Stimulated activated CD8-positive, alpha-beta memory T cell treated with anti-CD3 and anti-CD28 coated beads, Interleukin-15, amount 100 ng/mL, for 1 hour (primary cell): ENCODE results near the gene MAML3.

Experiments
- DNase-seq: peaks from one replicate; pipeline ENCODE4 v3.0.0-alpha.2; 2020; ENCODE audit warnings: low read depth

The MAML3 gene

GRCh38 chr4:140153718-140154571 lies at the start of gene MAML3:
Gene MAML3, minus strand, starts transcription at chr4:140154184. Its CDS starts 857 bp downstream, at chr4:140153327.
- DNase-seq = peak; percentile 58

- no peak for DNase-seq
Observed at GRCh38 chr4:140198942-140199341, 45.0 kb upstream of the MAML3 start.

GRCh38 chr4:140195806-140196205 lies 41.8 kb upstream of the MAML3 start:
- no peak for DNase-seq

GRCh38 chr4:140189805-140190204 lies 35.8 kb upstream of the MAML3 start:
- no peak for DNase-seq

- no peak for DNase-seq
Observed at GRCh38 chr4:140188975-140189374, 35.0 kb upstream of the MAML3 start.

- no peak for DNase-seq
Observed at GRCh38 chr4:140187316-140187695, 33.3 kb upstream of the MAML3 start.

GRCh38 chr4:140186651-140187315 lies 32.8 kb upstream of the MAML3 start:
- no peak for DNase-seq

GRCh38 chr4:140186082-140186438 lies 32.1 kb upstream of the MAML3 start:
- DNase-seq = no peak

- DNase-seq = no peak
Observed at GRCh38 chr4:140185412-140186081, 31.6 kb upstream of the MAML3 start.

- DNase-seq = no peak
Observed at GRCh38 chr4:140183270-140183669, 29.3 kb upstream of the MAML3 start.

- DNase-seq = no peak
Observed at GRCh38 chr4:140180577-140180976, 26.6 kb upstream of the MAML3 start.

GRCh38 chr4:140176735-140177134 lies 22.8 kb upstream of the MAML3 start:
- no peak for DNase-seq

GRCh38 chr4:140174543-140174942 lies 20.6 kb upstream of the MAML3 start:
- DNase-seq = no peak

- no peak for DNase-seq
Observed at GRCh38 chr4:140172960-140173359, 19.0 kb upstream of the MAML3 start.

GRCh38 chr4:140170299-140170698 lies 16.3 kb upstream of the MAML3 start:
- DNase-seq = no peak

GRCh38 chr4:140168936-140169335 lies 15.0 kb upstream of the MAML3 start:
- DNase-seq = no peak

GRCh38 chr4:140168474-140168873 lies 14.5 kb upstream of the MAML3 start:
- no peak for DNase-seq

GRCh38 chr4:140163029-140163810 lies 9.2 kb upstream of the MAML3 start:
- DNase-seq = no peak

GRCh38 chr4:140162596-140162995 lies 8.6 kb upstream of the MAML3 start:
- DNase-seq = no peak

GRCh38 chr4:140158365-140159030 lies 4.5 kb upstream of the MAML3 start:
- DNase-seq = no peak

GRCh38 chr4:140157341-140157740 lies 3.4 kb upstream of the MAML3 start:
- no peak for DNase-seq
